Kasumi-1 (cell line): ENCODE data around the gene DPP3.
A peak's percentile ranks its signal among the peaks of the same experiment; 100 is the strongest.
"Not testable (repeated sequence)": the region's sequence is repeated elsewhere in the genome, so short reads cannot be mapped to it uniquely, and the experiment has no call there.

Experiments
- DNase-seq, 2 experiments: peaks; one replicate each; lab custom pipeline; 2025; lab: John Stamatoyannopoulos, UW

Gene DPP3

DNA sequence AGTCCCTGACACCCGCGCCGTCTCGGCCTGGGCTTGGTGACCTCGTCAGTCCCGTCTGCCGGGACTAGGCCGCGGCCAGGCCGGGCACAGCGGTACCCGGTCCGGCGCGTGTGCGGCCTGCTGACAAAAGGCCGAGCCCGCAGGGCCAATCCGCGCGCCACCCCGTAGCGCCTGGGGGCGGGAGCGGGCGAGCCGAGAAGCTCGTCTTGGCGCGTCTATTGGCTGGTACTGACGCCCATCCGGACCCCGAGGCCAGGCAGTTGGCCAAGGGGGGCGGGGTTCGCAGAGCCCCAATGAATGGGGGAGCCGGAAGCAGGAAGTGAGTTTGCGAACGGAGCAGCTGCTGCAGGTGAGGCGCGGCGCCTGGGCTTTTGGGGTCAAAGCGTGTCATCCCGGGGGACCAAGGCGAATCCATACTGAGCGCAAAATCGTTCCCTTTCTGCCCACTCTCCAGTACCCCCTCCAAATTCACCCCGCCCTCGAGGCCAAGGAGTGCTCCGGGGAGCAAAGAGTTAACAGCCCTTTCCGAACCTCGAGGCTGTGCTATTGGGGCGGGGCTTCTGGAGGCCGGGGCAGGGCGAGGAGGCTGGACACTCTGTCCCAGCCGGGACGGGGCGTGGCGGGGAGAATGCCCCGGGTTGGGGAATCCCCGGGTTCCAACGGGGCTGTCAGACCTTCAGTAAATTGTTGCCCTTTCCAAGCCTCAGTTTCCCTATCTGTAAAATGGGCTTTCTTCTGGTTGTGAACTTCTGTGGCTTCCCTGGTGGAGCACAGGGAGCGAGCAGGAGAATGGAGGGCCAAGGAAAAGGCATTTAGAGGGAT, at the start of gene DPP3:
DPP3 (plus strand) TSS at position 318 of the 822 bp plus-strand sequence. CDS start 1,767 bp downstream, outside the sequence.
- DNase-seq, result peak; percentile 92 to 93

- not testable (repeated sequence) for DNase-seq
These were observed 48.9 kb upstream of the DPP3 start for GRCh38 chr11:66431287-66431686.

DNA sequence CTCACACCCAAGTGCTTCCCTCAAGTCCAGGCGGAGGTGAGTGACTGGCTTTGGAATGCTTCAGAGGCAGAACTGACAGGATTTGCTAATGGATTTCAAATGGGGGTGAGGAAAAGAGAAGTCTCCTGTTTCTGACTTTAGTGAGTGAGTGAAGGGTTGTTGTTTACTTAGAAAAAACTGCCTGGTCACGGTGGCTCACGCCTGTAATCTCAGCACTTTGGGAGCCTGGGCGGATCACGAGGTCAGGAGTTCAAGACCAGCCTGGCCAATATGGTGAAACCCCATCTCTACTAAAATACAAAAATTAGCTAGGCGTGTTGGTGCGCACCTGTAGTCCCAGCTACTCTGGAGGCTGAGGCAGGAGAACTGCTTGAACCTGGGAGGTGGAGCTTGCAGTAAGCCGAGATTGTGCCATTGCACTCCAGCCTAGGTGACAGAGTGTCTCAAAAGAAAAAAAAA, 48.3 kb upstream of the DPP3 start:
- not testable (repeated sequence) for DNase-seq

GRCh38 chr11:66432597-66432996, 47.6 kb upstream of the DPP3 start:
- DNase-seq, result no peak

DNA sequence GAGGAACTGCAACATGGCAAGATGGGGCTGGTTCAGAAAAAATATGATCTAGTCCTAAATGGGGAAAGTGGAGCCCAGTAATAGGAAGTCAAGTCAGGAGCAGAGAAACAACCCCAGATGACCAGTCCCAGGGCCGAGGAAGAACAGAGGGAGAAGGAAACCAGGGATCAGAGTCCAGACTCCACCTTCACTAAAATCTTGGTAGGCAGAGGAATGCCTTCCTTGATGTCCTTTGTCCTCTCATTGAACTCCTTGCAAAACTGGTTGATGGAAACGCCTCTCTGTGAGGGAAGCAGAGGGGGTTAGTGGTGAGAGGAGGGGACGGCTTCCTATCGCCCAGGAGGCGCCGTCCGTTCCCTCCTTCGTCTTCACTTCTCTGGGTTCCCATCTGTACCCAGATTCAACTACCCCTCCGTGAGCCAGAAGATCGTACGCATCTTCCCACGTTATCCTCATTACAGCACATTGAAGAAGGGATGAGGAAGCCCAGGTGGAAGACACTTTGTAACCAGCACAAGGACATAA, 42.2 kb upstream of the DPP3 start:
- no peak for DNase-seq

- peak; percentile 94 to 95 for DNase-seq
These were observed 41.4 kb upstream of the DPP3 start, which contains the start of gene MRPL11 for GRCh38 chr11:66438504-66439466. Gene MRPL11 (minus strand): TSS chr11:66438848. CDS start chr11:66438754, 94 bp downstream.

DNA sequence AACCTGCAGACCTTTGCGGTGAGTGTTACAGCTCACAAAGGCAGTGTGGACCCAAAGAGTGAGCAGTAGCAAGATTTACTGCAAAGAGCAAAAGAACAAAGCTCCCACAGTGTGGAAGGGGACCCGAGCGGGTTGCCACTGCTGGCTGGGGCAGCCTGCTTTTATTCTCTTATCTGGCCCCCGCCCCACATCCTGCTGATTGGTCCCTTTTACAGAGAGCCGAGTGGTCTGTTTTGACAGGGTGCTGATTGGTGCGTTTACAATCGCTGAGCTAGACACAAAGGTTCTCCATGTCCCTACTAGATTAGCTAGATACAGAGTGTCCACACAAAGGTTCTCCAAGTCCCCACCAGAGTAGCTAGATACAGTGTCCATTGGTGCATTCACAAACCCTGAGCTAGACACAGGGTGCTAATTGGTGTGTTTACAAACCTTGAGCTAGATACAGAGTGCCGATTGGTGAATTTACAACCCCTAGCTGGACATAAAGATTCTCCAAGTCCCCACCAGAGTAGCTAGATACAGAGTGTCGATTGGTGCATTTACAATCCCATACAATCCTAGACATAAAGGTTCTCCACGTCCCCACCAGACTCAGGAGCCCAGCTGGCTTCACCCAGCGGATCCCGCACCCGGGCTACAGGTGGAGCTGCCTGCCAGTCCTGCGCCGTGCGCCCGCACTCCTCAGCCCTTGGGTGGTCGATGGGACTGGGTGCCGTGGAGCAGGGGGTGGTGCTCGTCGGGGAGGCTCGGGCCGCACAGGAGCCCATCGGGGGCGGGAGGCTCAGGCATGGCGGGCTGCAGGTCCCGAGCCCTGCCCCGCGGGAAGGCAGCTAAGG, 39.9 kb upstream of the DPP3 start:
- not testable (repeated sequence) for DNase-seq

DNA sequence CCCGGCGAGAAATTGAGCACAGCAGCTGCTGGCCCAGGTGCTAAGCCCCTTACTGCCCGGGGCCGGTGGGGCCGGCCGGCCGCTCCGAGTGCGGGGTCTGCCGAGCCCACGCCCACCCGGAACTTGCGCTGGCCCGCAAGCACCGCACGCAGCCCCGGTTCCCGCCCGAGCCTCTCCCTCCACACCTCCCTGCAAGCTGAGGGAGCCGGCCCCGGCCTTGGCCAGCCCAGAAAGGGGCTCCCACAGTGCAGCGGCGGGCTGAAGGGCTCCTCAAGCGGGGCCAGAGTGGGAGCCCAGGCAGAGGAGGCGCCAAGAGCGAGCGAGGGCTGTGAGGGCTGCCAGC, 39.3 kb upstream of the DPP3 start:
- DNase-seq, result not testable (repeated sequence)

- DNase-seq, result peak; percentile 57 to 83
These were observed 36.6 kb upstream of the DPP3 start for GRCh38 chr11:66443602-66444001.

GRCh38 chr11:66447012-66447411, 33.2 kb upstream of the DPP3 start:
- DNase-seq, result no peak

DNA sequence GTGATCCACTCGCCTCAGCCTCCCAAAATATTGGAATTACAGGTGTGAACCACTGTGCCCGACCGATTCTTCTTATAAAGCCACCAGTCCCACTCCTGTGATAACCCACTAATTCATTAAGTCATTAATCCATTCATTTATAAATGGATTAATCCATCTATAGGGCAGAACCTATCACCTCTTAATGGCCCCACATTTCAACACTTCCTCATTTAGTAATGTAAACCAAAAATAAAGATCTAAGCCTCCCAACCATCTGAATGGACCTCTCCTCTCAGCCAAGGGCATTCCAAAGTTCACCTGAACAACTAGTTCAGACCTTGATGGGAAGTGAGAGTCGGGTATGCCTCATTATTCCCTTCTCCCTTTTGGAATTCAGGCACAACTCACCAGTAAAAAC, 31.7 kb upstream of the DPP3 start:
- no peak for DNase-seq

GRCh38 chr11:66450560-66450959, 29.7 kb upstream of the DPP3 start:
- no peak for DNase-seq

DNA sequence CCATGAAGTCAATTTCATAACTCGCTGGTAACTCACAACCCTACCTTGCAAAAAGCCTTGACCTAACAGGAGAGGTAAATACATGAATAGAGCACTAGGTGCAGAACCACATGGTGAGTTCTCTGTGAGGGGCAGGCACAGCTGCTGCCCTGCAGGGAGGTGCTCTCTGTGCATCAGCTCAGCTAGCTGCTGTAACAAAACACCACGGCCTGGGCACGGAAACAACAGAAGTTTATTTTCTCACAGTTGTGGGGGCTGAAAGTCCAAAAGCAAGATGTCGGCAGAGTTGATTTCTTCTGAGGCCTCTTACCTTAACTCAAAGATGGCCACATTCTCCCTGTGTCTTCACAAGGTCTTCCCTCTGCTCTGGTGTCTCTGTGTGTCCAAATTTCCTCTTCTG, 28.6 kb upstream of the DPP3 start:
- DNase-seq, result no peak

DNA sequence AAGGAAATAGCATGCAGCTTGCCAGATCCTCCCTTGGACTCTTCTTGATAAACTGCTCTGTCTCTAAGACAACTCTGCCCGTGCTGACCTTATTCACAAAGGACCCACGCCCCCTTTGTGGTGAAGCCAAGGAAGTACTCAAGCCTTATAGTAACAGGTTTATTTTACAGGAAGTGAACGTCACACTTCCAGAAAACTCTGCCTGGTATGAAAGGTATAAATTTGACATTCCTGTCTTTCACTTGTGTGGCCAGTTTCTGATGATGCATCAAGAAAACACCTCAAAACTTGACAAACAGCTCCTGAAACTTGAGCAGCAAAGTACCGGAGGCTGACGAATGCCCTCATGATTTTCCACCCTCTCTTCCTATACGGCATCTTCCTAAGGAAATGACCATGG, 26.0 kb upstream of the DPP3 start:
- DNase-seq, result no peak

DNA sequence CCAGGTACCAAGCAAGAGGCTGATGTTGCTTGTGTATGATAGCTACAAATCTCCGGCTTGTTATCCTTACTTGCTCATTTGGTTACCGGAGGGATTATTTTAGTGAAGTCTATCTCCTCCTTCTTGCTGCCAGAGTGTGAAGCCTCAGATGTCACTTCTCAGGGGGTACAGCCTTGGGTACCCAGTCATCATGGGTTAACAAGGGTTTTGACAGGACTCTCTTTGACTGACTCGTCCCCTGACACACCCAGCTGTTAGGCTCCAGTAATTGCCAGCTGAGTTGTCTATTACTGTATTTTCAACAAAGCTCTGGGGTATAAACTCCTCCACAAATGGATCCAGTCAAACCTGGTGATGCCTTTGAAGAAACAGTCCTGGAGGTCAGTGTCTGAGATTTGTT, 25.4 kb upstream of the DPP3 start:
- no peak for DNase-seq

DNA sequence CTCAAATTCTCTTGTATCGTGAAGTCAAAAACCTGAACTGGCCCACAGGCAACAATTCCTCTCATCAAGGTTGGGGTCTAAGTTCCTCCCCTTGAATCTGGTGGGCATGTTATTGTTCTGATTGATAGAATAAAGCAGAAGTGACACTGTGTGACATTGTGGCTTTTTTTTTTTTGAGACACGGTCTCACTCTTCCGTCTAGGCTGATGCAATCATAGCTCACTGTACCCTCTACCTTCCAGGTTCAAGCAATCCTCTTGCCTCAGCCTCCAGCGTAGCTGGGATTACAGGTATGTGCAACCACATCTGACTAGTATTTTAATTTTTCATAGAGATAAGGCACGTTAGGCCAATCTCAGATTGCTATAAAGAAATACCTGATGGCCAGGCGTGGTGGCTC, 22.4 kb upstream of the DPP3 start:
- DNase-seq, result peak in 1 of 2 experiments; percentile 10

- no peak for DNase-seq
These were observed 21.0 kb upstream of the DPP3 start for GRCh38 chr11:66459138-66459778.

DNA sequence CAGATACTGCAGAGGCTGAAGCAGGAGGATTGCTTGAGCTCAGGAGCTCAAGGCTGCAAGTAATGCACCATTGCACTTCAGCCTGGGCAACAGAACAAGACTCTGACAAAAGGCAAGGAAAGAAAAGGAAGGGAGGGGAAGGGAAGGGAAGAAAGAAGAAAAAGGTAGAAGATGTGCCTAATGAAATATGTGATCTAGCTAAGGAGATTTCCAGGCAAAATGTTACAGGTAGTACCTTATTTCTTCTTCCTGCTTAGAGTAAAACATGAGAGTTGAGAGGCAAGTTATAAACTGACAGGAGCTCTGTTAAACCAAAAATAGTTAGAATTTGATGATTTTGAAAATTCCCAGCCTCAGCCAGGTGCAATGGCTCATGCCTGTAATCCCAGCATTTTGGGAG, 18.2 kb upstream of the DPP3 start:
- no peak for DNase-seq

- no peak for DNase-seq
These were observed 17.3 kb upstream of the DPP3 start for GRCh38 chr11:66462911-66463310.

DNA sequence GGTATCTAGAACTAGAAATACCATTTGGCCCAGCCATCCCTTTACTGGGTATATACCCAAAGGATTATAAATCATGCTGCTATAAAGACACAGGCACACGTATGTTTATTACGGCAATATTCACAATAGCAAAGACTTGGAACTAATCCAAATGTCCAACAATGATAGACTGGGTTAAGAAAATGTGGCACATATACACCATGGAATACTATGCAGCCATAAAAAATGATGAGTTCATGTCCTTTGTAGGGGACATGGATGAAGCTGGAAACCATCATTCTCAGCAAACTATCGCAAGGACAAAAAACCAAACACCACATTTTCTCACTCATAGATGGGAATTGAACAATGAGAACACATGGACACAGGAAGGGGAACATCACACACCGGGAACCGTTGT, 16.1 kb upstream of the DPP3 start:
- not testable (repeated sequence) for DNase-seq

DNA sequence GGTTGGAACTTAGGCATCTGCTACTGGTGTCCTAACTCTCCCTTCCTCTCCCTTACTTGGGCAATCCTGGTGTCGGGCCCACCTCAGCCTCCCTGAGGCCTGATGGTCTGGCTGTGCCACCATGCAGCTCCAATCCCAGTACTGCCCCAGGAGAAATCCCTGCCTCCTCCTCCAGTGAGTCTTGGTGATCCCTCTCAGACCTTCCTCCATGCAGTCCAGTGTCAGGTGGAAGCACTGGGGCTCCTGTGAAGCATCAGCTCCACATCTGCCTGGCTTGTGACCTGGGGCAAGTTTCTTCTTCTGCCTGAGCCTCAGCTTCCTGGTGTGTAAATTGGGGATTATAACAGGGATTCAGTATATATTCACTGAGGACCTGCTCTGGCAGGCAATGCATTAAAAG, 15.3 kb upstream of the DPP3 start:
- DNase-seq, result no peak
